HepG2 (cell line): ENCODE measurements around the gene TLR6. TPM values are rescaled to one million over a fixed set of nuclear protein-coding genes. Genes with fewer than 3 reads are reported as not detected.

Experiments used
- ATAC-seq: fragments of 200-7000 bp; cut with Tn5 transposase; 3 replicates; pipeline ENCODE4 v1.9.1; 2020; ENCODE audit warnings: mild to moderate bottlenecking, moderate library complexity
- BruUV-seq: library from RNA; stranded (reverse); fragments of 400-500 nt; replicated peaks from 2 replicates; lab custom pipeline; 2021; lab: Mats Ljungman, UMichigan
- CTCF ChIA-PET: fragments of 300-600 bp; formaldehyde crosslinking; extraction: SDS; loops from one replicate; lab custom pipeline; 2021; ENCODE audit warnings: low total read pairs, inconsistent platforms, low intra/inter-chr PET ratio; lab: Yijun Ruan, JAX
- POLR2A ChIA-PET: fragments of 350-600 bp; sonication (Branson Sonifier 250); formaldehyde crosslinking; loops from one replicate; lab custom pipeline; 2020; ENCODE audit warnings: antibody characterized with exemption, inconsistent platforms; lab: Yijun Ruan, JAX
- DNase-seq: peaks from one replicate; pipeline ENCODE4 v3.0.0-alpha.2; 2015; ENCODE audit warnings: low spot score
- FAIRE-seq: peaks from 3 replicates; lab custom pipeline; 2011; peaks lifted over from hg19 to GRCh38; lab: Jason Lieb, UNC
- H2AFZ ChIP-seq: one replicate; pipeline ENCODE4 v1.6.1; 2011; ENCODE audit warnings: low read length, inconsistent platforms
- H3K27ac ChIP-seq: fragments of 300-600 bp; 3 replicates; pipeline ENCODE4 v1.8.0; 2011; ENCODE audit warnings: mixed run types, mild to moderate bottlenecking, mixed read lengths, low read length, inconsistent platforms; ENCODE audit not compliant: insufficient read depth; ENCODE audit errors: extremely low read length
- H3K27me3 ChIP-seq, 2 experiments: fragments of 200-600 bp in 1 of 2; 2 replicates in 1 of 2; 3 replicates in 1 of 2; pipeline versions ENCODE4 v1.6.0 to v1.8.0; 2011; ENCODE audit warnings: low read length in 2 of 2, mild to moderate bottlenecking in 2 of 2, moderate library complexity in 2 of 2, inconsistent platforms in 1 of 2; ENCODE audit not compliant: insufficient read depth in 2 of 2, control insufficient read depth in 1 of 2
- H3K36me3 ChIP-seq, 2 experiments: fragments of 200-600 bp in 1 of 2; replicated peaks in 1 of 2; 2 replicates in 1 of 2; 3 replicates in 1 of 2; pipeline versions ENCODE4 v1.5.1 to v1.8.0; 2011; ENCODE audit warnings: low read length in 2 of 2, inconsistent platforms in 1 of 2; ENCODE audit not compliant: insufficient read depth in 2 of 2, control insufficient read depth in 1 of 2
- H3K4me1 ChIP-seq: 2 replicates; pipeline ENCODE4 v1.5.1; 2012; ENCODE audit warnings: low read length, inconsistent platforms; ENCODE audit not compliant: insufficient read depth
- H3K4me2 ChIP-seq: 2 replicates; pipeline ENCODE4 v1.6.0; 2011; ENCODE audit warnings: low read depth, low read length, inconsistent platforms
- H3K4me3 ChIP-seq, 3 experiments: fragments of 200-600 bp in 1 of 3; sonication (generic), shearing (Covaris generic) in 1 of 3; replicated peaks in 1 of 3; 2 replicates each; pipeline ENCODE4 v1.5.1; 2011 to 2016; ENCODE audit warnings: low read length in 3 of 3, inconsistent platforms in 2 of 3, low read depth in 2 of 3, mild to moderate bottlenecking in 2 of 3, control low read depth in 1 of 3, mixed read lengths in 1 of 3; ENCODE audit not compliant: insufficient read depth in 1 of 3
- H3K79me2 ChIP-seq: one replicate; pipeline ENCODE4 v1.6.1; 2011; ENCODE audit warnings: low read length, inconsistent platforms; ENCODE audit not compliant: insufficient read depth
- H3K9ac ChIP-seq: 2 replicates; pipeline ENCODE4 v1.6.0; 2011; ENCODE audit warnings: mild to moderate bottlenecking, low read depth, low read length, inconsistent platforms; ENCODE audit not compliant: insufficient read depth
- H3K9me3 ChIP-seq: 2 replicates; pipeline ENCODE4 v1.5.1; 2012; ENCODE audit warnings: mild to moderate bottlenecking, low read length
- H4K20me1 ChIP-seq: 2 replicates; pipeline ENCODE4 v1.6.0; 2011; ENCODE audit warnings: inconsistent platforms, mild to moderate bottlenecking, low read length, moderate library complexity; ENCODE audit not compliant: insufficient read depth
- ATM ChIP-seq: fragments of 450-650 bp; IDR thresholded peaks from 2 replicates; pipeline ENCODE4 v1.7.1; 2017; ENCODE audit warnings: mild to moderate bottlenecking, borderline replicate concordance
- ELF1 ChIP-seq: sonication (generic); formaldehyde crosslinking; IDR thresholded peaks from 2 replicates; pipeline ENCODE4 v1.4.0; 2020; ENCODE audit warnings: missing genetic modification reagents
- ELF3 ChIP-seq: IDR thresholded peaks from 2 replicates; pipeline ENCODE4 v1.6.1; 2016; ENCODE audit warnings: missing genetic modification reagents, missing compliant biosample characterization
- HDAC6 ChIP-seq: fragments of 200-600 bp; sonication (generic); IDR thresholded peaks from 2 replicates; pipeline ENCODE4 v1.7.0; 2017; ENCODE audit warnings: mild to moderate bottlenecking, antibody characterized with exemption, low read length, low read depth
- ISX ChIP-seq: sonication (generic); formaldehyde crosslinking; conservative IDR thresholded peaks from 2 replicates; pipeline ENCODE4 v1.5.0; 2020; ENCODE audit warnings: missing genetic modification reagents
- SNRNP70 ChIP-seq: fragments of 200-400 bp; formaldehyde crosslinking; IDR thresholded peaks from 2 replicates; pipeline ENCODE4 v1.6.1; 2017; ENCODE audit warnings: mild to moderate bottlenecking, low read depth, low read length, moderate library complexity
- TAF15 ChIP-seq: fragments of 200-400 bp; formaldehyde crosslinking; IDR thresholded peaks from one replicate; pipeline ENCODE4 v1.6.1; 2018; ENCODE audit warnings: mild to moderate bottlenecking, low read depth, low read length; ENCODE audit not compliant: poor library complexity, severe bottlenecking
- ZFP62 ChIP-seq: sonication (generic); formaldehyde crosslinking; IDR thresholded peaks from 2 replicates; pipeline ENCODE4 v1.4.0; 2020; ENCODE audit warnings: missing genetic modification reagents
- ZMYM3 ChIP-seq: sonication (generic); formaldehyde crosslinking; IDR thresholded peaks from 2 replicates; pipeline ENCODE4 v1.5.1; 2020; ENCODE audit warnings: mild to moderate bottlenecking, missing genetic modification reagents
- ZMYM4 ChIP-seq: sonication (generic); formaldehyde crosslinking; IDR thresholded peaks from 2 replicates; pipeline ENCODE4 v1.8.1; 2023; ENCODE audit warnings: mild to moderate bottlenecking, missing genetic modification reagents
- ZNF451 ChIP-seq: sonication (generic); formaldehyde crosslinking; IDR thresholded peaks from 2 replicates; pipeline ENCODE4 v1.5.0; 2020; ENCODE audit warnings: mild to moderate bottlenecking, missing genetic modification reagents
- ZNF629 ChIP-seq: sonication (generic); formaldehyde crosslinking; conservative IDR thresholded peaks from 2 replicates; pipeline ENCODE4 v1.5.0; 2020; ENCODE audit warnings: missing genetic modification reagents
- ZSCAN31 ChIP-seq: sonication (generic); formaldehyde crosslinking; IDR thresholded peaks from 2 replicates; pipeline ENCODE4 v1.5.0; 2020; ENCODE audit warnings: low read depth, mild to moderate bottlenecking, missing genetic modification reagents
- WGBS: methylation state at CpG from one replicate; pipeline ENCODE4 v1.1.6; 2017; ENCODE audit warnings: low lambda C conversion rate; 5-methylcytosine and 5-hydroxymethylcytosine counted together
- in situ Hi-C: cut with HindIII; loops from 2 replicates; pipeline ENCODE4 v1.10.0; 2017; ENCODE audit warnings: low pct_unique_long_range_greater_than_20kb; ENCODE audit not compliant: extremely low pct_ligation_motif_present
- intact Hi-C: fragments of 100-400 bp; cut with micrococcal nuclease; formaldehyde crosslinking; loops from one replicate; pipeline ENCODE4 v1.10.0; 2022; ENCODE audit not compliant: unreplicated experiment
- polyA plus RNA-seq, 8 experiments: library from polyadenylated mRNA; depleted of rRNA in 3 of 8; stranded (reverse) in 7 of 8; unstranded in 1 of 8; fragments of >200 nt; fragmentation: Illumina TruSeq in 4 of 8; extraction: Trizol in 4 of 8; gene quantifications; 2 replicates each; pipeline versions ENCODE4 v1.2.1 to v1.2.3, GENCODE V29; 2011 to 2016; ENCODE audit warnings: low read depth in 4 of 8, missing spikeins in 1 of 8, mixed read lengths in 1 of 8; ENCODE audit not compliant: insufficient read depth in 1 of 8
- total RNA-seq, 5 experiments: library from RNA; depleted of rRNA; stranded (reverse); fragments of >200 nt; fragmentation: Illumina TruSeq; extraction: Trizol; gene quantifications; 2 replicates each; pipeline ENCODE4 v1.2.3, GENCODE V29; 2016; ENCODE audit warnings: low read depth in 1 of 5
- TF ChIP-seq, protein P1 (sequence below): IDR thresholded peaks from 2 replicates; pipeline ENCODE4 v1.6.1; 2016; ENCODE audit warnings: control low read depth
- TF ChIP-seq, protein P2 (sequence below): sonication (generic); formaldehyde crosslinking; IDR thresholded peaks from 2 replicates; pipeline ENCODE4 v1.4.0; 2020; ENCODE audit warnings: missing genetic modification reagents, borderline replicate concordance
- TF ChIP-seq, protein P3 (sequence below): sonication (generic); formaldehyde crosslinking; IDR thresholded peaks from 2 replicates; pipeline ENCODE4 v1.9.0; 2021; ENCODE audit warnings: missing genetic modification reagents, mild to moderate bottlenecking, borderline replicate concordance
- TF ChIP-seq, protein P4 (sequence below): sonication (generic); formaldehyde crosslinking; IDR thresholded peaks from 2 replicates; pipeline ENCODE4 v1.4.0; 2020; ENCODE audit warnings: missing genetic modification reagents

The TLR6 gene
- total and polyA plus RNA-seq, 2 of the 13 experiments (the other 11 are each of a cell fraction or from before 2014, with no cell fraction given) = 0.33 to 0.71 TPM

DNA sequence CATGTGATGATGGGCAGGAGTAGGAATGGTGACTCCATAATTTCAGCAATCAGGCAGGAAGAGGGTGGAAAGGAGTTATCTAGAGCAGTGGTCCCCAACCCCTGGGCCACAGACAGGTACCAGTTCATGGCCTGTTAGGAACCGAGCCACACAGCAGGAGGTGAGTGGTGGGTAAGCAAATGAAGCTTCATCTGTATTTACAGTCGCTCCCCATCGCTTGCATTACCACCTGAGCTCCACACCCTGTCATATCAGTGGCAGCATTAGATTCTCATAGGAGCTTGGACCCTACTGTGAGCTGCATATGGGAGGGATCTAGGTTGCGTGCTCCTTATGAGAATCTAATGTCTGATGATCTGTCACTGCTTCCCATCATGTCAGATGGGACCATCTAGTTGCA is 72.5 kb downstream of the TLR6 start:
- CTCF ChIA-PET = no interaction called here
- H4K20me1 ChIP-seq = no peaks in the 10 kb centered on the region
- POLR2A ChIA-PET = no interaction called here
- in situ Hi-C loops (no loop called here), intact Hi-C loops (no loop called here)
- H3K27me3 ChIP-seq = 0 out of 5 replicates have a peak, but pooled peaks cover 0 to 8% of the 10 kb centered on the region in 2 experiments
- FAIRE-seq (no peak), DNase-seq (no peak), ATAC-seq (no peak)
- H3K27ac ChIP-seq = no peak overlapping the region
- no peak overlapping the region for H3K9ac ChIP-seq
- H3K4me1 ChIP-seq = peaks cover 16% of the 10 kb centered on the region
- no peak overlapping the region for H3K4me3 ChIP-seq
- H2AFZ ChIP-seq = no peak overlapping the region
- 28% methylated on average over 3 of the region's 4 CpGs for WGBS
- no peaks in the 10 kb centered on the region for H3K36me3 ChIP-seq
- H3K79me2 ChIP-seq = no peaks in the 10 kb centered on the region
- H3K9me3 ChIP-seq = no peaks in the 10 kb centered on the region
- no peak overlapping the region for H3K4me2 ChIP-seq
- no TSS peak for BruUV-seq
- TF ChIP-seq ZFP62 (no peak), SNRNP70 (no peak), ELF3 (CRISPR knock-in tag) (no peak), ZNF629 (CRISPR knock-in tag) (no peak), ATM (no peak), ZSCAN31 (CRISPR knock-in tag) (no peak), ZMYM3 (CRISPR knock-in tag) (no peak), ELF1 (CRISPR knock-in tag) (no peak), ZMYM4 (CRISPR knock-in tag) (no peak), HDAC6 (no peak), ISX (no peak), TAF15 (no peak), ZNF451 (CRISPR knock-in tag) (no peak)
- TF ChIP-seq, protein P1, sequence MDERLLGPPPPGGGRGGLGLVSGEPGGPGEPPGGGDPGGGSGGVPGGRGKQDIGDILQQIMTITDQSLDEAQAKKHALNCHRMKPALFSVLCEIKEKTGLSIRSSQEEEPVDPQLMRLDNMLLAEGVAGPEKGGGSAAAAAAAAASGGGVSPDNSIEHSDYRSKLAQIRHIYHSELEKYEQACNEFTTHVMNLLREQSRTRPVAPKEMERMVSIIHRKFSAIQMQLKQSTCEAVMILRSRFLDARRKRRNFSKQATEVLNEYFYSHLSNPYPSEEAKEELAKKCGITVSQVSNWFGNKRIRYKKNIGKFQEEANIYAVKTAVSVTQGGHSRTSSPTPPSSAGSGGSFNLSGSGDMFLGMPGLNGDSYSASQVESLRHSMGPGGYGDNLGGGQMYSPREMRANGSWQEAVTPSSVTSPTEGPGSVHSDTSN (CRISPR knock-in tag) = no peak
- TF ChIP-seq, protein P2, sequence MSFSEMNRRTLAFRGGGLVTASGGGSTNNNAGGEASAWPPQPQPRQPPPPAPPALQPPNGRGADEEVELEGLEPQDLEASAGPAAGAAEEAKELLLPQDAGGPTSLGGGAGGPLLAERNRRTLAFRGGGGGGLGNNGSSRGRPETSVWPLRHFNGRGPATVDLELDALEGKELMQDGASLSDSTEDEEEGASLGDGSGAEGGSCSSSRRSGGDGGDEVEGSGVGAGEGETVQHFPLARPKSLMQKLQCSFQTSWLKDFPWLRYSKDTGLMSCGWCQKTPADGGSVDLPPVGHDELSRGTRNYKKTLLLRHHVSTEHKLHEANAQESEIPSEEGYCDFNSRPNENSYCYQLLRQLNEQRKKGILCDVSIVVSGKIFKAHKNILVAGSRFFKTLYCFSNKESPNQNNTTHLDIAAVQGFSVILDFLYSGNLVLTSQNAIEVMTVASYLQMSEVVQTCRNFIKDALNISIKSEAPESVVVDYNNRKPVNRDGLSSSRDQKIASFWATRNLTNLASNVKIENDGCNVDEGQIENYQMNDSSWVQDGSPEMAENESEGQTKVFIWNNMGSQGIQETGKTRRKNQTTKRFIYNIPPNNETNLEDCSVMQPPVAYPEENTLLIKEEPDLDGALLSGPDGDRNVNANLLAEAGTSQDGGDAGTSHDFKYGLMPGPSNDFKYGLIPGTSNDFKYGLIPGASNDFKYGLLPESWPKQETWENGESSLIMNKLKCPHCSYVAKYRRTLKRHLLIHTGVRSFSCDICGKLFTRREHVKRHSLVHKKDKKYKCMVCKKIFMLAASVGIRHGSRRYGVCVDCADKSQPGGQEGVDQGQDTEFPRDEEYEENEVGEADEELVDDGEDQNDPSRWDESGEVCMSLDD (CRISPR knock-in tag) = no peak
- TF ChIP-seq, protein P3, sequence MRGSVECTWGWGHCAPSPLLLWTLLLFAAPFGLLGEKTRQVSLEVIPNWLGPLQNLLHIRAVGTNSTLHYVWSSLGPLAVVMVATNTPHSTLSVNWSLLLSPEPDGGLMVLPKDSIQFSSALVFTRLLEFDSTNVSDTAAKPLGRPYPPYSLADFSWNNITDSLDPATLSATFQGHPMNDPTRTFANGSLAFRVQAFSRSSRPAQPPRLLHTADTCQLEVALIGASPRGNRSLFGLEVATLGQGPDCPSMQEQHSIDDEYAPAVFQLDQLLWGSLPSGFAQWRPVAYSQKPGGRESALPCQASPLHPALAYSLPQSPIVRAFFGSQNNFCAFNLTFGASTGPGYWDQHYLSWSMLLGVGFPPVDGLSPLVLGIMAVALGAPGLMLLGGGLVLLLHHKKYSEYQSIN (CRISPR knock-in tag) = no peak
- TF ChIP-seq, protein P4, sequence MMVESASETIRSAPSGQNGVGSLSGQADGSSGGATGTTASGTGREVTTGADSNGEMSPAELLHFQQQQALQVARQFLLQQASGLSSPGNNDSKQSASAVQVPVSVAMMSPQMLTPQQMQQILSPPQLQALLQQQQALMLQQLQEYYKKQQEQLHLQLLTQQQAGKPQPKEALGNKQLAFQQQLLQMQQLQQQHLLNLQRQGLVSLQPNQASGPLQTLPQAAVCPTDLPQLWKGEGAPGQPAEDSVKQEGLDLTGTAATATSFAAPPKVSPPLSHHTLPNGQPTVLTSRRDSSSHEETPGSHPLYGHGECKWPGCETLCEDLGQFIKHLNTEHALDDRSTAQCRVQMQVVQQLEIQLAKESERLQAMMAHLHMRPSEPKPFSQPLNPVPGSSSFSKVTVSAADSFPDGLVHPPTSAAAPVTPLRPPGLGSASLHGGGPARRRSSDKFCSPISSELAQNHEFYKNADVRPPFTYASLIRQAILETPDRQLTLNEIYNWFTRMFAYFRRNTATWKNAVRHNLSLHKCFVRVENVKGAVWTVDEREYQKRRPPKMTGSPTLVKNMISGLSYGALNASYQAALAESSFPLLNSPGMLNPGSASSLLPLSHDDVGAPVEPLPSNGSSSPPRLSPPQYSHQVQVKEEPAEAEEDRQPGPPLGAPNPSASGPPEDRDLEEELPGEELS (CRISPR knock-in tag) = no peak
